Hematopoietic multipotent progenitor cell treated with erythropoietin and hydrocortisone succinate and interleukin-3 and kit ligand, for 4 days (in vitro differentiated cells): ENCODE results near the gene MTR.
A peak's percentile ranks its signal among the peaks of the same experiment; 100 is the strongest.

Experiments
- DNase-seq: peaks from one replicate; pipeline ENCODE4 v3.0.0-alpha.2; 2015

The MTR gene

DNA sequence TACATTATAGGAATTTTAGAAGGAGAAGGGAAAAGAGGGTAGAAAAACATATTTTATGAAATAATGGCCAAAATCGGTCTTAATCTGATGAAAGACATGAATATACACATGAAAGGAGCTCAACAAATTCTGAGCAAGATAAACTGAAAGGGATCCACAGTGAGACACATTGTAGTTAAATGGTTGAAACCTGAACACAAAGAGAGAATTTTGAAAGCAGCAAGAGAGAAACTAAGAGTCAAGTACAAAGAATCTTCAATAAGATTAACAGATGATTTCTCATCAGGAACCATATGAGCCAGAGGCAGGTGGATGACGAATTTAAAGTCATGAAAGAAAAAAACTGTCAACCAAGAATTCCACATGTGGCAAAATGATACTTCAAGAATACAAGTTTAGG is 15.8 kb upstream of the MTR start:
- DNase-seq = no peak

DNA sequence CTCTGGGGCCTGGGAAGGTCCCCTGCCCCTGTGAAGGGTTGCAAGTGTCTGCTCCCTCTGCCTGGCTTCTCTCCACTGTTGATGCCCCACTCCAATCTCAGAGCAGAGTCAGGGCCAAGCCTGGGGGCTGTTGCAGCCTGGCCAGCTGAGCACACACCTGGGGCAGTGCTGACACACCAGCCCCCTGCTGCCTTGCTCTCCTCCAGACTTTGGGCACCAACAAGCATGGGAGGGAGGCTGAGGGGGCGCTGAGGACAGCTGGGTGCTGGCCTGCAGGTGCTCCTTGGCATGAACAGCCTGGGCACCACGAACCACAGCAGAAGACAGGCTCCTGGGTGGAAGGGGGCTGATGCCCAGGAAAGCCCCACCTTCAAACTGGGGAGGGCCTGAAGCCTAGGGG is 9.6 kb upstream of the MTR start:
- DNase-seq = no peak

DNA sequence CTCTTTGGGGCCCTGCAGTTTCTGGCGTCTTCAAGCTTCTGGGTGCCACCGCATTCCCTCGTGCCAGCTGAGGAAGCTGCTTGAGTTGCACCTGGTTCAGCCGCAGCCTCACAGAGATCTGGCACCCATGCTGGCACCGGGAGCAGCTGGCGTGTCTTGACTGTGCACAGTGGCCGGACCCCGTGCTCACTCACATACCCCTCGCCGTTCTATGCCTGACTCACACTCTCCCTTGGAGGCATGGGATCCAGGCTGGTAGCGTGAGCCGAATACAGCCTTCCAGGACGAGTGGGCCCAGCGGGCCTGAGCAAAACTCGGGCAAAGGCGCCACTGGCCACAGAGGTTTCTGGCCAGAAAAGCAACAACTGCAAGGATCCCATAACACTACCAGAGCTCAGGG is 8.6 kb upstream of the MTR start:
- no peak for DNase-seq

DNA sequence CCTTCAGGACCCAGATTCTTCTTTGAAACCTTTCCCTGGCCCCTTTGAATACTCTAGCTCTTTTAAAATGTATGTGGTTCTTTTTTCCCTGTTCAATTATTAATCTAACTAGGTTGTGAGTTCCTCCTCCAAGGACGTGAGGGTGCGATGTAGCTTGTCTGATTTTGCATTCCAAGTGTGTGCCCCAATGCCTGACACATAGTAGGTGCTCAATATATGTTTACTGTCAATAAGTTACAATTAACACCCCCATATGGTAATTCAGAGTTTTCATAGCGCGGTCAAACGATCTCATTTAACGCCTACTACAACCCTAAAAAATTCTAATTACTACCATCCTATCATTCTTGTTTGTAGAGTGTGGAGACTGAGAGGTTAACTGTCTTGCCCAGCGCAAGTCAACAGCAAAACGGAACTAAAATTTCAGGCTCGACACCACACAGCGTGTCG is 482 bp upstream of the MTR start:
- no peak for DNase-seq

DNA sequence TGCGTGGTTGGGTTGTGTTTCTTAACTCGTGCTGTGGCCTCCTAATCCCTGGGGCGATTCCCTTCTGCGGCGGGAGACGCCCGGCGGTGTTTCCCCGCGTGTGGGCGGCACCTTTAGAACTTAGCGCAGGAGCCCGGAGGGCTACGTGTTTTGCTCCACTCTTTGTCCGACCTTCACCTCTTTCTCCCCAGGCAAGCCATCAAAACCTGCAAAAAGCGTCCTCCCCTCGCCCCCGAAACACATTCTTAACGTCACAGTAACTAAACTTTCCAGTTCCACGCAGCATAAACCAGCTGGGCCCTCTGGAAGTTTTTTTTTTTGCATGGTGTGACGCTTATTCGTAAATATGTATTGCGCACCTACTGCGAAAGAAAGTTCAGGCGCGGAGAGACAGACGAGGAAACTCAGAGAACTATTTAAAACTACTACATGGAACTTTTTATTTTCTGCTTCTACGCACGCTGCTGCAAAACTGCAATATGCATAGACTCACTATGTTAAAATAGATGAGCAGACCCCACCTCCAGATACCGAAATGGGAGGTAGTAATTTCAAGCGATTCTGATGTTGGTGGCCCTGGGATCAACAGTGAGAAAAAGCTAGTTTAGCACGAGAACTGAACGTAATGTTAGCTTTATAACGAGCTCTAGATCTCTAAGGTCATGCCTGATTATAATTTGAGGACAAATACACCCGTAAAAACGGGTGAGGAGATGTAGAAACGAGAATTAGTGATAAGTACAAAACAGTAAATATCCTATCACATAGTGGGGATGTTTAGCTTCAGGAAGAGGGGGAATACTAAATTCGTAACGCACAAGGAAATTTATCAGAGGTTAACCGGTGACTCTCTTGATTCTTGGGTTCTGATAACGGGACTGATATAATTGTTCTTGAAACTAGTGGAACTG is 920 bp downstream of the MTR start:
- peak; percentile 58 for DNase-seq

DNA sequence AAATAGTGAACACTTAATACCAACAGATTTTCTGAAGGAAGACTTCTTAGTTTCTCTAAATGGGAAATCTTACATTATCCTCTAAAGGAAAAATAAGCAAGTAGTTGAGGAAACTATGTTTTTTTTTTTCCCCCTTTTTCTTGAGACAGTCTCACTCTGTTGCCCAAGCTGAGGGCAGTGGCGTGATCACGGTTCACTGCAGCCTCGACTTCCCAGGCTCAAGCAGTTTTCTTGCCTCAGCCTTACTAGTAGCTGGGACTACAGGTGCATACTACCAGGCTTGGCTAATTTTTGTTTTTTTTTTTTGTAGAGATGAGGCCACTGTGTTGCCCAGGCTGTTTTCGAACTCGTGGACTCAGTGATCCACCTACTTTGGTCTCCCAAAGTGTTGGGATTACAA is 3.9 kb downstream of the MTR start:
- no peak for DNase-seq

DNA sequence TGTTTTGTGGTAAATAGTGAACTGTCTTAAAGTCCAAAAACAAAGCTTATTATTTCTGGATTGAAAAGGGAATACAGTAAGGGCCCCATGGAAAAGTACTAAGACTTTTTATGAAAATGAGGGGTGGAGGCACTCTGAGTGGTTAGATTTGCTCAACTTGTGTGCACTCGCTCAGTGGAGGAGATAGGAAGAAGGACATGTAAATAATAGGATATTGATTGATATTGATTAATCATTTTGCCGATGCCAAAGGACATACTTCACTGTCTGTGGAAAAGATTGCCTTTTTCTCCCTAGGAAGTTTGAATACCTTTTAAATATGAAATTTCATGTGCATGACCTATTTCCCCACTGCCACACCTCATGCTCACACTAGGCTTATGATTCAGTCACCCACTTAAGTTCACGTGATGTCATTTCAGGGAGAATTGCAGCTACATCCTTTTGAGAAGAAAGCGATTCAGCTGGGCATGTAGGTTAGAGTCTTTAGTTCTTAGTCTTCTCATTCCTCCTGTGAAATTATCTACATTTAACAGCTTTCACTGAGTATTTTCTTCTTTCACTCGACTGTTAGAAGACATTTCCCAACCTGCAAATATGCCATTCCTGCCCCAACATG is 5.0 kb downstream of the MTR start:
- DNase-seq = no peak

DNA sequence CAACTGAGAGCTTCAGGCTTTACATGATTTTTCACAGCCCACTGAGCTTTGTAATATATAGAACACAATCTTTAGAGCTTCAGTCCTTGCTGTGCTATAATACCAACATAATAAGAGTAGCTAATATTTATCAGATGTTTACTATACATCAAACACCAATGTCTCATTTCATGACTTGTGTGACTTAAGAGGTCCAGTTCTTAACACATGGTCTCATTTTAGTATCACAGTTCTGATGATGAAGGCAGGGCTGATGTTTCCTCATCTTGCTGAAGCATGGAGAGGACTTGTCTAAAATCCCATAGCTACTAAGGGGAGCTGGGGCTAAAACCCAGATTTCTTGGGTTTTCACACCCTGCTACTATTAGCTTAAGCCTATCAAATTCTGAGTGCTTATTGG is 5.5 kb downstream of the MTR start:
- no peak for DNase-seq

DNA sequence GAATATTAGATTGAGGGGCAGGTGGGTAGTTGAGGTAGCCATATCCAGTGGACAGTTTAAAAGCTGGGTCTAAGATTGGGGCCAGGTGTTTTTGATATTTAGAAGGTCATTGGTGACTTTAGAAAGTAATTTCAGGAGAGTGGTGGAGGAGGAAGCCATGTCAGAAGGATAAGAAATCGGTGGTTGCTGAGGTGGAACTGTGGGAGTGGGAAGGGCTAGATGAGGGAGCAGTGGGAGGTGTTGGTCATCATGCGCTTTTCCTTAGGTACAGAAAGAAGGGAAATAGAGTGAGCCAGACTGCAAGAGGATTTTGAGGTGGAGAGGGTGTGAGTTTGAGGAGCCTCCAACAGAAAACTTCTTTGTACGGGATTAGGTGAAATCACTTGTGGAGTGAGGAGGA is 7.2 kb downstream of the MTR start:
- no peak for DNase-seq

DNA sequence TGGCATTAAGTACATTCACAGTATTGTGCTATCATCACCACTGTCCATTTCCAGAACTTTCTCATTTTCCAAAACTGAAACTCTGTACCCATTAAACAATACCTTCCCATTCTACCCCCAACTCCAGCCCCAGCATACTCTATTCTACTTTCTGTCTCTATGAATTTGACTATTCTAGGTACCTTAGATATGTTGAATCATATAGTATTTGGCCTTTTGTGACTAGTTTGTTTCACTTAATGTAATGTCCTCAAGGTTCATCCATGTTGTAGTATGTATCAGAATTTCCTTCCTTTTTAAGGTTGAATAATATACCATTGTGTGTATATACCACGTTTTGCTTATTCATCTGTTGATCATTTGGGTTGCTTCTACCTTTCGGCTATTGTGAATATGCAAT is 11.5 kb downstream of the MTR start:
- DNase-seq = no peak

DNA sequence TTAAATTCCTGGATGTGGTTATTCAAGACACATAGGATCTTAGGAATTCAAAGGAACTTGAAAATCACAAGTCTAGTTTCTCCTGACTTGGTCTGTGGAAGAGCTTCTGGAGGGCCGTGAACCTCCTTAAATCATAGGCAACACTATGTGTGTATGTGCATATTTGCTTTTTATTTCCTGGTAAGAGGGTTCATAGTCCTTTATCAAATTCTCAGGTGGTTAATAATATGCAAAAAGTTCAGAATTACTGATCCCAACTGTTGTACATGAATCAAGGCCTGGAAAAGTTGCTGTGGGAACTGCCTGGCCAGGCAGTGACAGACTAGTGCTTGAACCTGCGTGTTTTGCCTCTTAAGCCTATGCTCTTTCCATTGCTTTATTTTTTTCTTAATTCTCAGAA is 12.9 kb downstream of the MTR start:
- no peak for DNase-seq

DNA sequence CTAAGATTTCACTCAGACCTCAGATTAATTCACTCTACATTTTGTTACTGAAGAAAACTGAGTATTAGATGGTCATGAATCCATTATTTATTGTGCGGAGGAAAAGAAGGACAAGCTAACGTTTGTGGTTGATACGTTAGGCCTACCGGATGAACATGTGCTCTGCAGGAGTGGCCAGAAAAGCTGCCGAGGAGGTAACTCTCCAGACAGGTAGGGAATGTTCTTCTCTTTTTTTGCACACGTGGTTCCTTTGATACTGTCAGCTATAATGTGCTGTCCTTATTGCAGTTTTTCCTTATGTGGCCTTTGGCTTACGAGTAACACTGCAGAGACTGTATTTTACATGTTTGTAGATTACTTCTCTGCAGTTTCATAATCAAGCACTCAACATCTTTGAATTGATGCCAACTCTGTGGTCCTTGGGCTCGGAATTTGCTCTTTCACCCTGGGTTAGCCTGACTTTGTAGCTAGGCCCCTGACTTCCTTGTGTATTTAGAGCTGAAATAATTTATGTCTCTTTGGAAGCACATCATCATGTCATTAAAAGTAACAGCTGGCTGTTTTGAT is 13.6 kb downstream of the MTR start:
- DNase-seq = peak; percentile 76

DNA sequence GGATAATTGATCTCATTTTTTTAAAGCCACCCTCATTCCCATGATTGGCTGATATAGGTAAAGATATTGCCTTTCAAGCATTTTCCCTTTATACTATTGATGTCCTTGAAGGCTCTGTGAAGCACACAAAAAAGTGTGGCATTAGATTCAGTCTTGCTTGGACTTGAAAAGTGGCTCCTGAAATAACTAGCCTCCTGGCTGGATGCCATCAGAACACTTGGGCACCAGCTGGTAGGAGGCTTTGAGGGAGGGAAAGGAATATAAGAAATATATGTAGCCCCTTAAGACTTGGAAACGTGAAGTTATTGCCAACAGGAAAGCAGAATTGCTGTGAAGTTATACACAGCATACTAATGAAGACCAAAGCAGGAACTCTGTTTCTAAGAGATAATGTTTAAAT is 14.1 kb downstream of the MTR start:
- peak; percentile 15 for DNase-seq

DNA sequence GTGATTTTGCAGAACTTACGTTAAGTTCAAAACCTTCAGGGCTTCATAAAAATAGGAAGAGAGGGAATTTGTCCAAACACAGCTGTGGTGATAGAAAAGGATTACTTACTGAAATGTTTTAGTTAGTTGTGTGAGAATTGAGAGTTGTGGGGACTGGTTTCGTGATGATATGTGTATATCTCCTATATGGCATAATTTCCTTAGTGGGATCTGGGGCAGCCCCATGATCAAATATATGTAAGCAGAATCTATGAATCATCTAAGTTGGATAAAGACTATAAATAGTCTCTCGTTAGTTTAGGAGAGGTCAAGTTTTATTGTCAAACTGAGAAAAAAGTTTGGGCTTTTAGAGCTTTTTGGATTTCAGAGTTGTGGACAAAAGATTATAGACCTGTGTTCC is 14.9 kb downstream of the MTR start:
- DNase-seq = no peak

DNA sequence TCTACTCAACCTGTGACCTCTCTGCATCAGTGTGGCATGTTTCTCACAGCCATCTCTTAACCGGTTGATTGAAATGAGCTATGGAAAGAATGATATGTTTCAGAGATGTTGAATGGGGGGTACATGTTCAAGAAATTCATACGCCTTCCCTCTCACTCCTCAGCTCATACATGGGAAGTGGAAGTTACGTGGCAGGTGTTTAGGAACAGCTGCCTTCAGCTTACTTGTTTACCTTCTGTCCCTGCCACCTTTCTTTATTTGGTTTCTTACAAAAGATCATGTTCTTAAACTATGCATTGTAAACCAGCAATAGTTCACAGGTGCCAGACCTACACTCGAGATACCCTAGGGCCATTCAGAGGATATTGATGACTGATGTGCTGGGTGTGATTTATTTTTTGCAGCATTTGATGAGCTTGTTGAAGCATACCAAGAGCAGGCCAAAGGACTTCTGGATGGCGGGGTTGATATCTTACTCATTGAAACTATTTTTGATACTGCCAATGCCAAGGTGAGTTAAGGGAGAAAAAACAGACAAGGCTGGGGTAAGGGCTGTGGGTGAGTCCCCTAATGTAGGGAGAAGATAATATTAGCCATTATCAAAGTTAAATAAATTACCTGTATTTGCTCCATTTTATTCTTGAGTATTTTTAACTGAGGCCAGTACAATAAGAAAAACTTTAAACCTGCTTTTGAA is 17.4 kb downstream of the MTR start:
- no peak for DNase-seq

DNA sequence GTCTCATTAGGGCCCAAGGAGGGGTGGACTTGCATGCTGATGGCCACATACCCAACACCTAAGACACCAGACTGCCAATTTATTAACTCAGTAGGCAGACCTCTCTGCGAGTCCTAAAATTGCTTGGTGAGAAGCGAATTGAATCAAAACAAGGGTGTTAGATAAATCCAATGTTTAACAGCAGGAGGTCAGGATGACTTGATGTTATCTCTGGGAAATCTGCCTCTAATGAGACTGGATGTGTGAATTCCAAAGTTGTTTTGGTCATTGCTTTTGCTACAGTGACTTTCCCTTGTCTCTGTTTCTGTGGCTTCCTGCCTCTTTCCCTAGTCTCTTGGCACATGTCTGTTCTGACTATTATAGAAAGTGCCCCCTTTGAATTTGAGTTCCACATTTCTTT is 20.8 kb downstream of the MTR start:
- DNase-seq = no peak

DNA sequence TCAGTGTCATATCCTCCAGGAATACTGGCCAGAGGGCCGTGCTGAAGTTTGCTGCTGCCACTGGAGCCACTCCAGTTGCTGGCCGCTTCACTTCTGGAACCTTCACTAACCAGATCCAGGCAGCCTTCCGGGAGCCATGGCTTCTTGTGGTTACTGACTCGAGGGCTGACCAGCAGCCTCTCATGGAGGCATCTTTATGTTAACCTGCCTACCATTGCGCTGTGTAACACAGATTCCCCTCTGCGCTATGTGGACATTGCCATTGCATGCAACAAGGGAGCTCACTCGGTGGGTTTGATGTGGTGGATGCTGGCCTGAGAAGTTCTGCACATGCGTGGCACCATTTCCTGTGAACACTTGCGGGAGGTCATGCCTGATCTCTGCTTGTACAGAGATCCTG is 24.8 kb downstream of the MTR start:
- no peak for DNase-seq

DNA sequence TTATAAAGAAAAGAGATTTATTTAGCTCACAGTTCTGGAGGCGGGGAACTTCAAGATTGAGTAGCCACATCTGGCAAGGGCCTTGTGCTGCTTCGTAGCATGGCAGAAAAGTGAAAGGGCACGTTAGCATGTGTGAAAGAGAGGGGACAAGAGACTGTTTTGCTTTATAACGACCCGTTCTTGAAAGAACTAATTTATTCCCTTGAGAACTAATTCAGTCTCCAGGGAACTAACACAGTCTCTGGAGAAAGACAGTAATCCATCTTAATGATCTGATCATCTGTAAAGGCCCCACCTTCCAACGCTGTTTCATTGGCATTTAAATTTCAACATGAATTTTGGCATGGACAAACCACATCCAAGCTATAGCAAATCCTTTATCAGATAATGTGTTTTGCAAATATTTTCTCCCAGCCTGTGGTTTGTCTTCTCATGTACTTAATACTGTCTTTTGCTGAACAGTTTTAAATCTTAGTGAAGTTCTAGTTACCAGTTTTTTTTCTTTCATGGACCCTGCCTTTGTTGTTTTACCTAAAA is 26.1 kb downstream of the MTR start:
- DNase-seq = no peak

DNA sequence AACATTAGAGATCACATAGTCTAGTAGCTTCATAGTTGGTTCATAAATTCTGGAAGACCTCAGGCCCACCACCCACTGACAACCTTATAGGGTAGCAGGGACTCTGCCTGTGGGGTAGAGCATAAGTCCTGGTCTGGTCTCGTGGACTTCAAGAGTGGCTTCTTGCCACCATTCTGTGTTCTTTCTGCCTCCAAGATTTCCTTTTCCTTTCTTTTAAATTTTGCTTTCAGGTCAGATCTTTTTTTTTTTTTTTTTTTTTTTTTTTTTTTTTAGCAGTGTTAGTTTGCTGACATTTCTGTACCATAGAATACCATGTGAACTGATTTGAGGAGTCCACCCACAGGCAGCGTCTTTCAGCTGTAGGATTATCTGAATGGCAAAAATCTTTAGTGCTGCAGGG is 28.5 kb downstream of the MTR start:
- DNase-seq = no peak

DNA sequence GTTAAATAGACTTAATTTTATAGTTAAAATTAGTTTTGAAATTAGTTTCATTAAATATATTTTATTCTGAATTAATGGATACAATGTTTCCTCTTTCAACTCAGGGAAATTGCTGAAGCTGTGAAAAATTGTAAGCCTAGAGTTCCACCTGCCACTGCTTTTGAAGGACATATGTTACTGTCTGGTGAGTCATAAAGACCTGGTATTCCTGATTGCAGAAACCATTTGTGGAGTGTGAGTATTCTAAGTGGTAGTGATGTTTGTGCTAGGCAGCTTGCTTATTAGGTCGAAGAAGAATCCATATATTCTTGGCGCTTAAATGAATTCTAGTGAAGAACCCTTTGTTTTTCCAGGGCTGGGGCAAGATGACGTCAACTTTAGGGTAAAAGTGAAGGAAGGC is 34.0 kb downstream of the MTR start:
- DNase-seq = no peak

DNA sequence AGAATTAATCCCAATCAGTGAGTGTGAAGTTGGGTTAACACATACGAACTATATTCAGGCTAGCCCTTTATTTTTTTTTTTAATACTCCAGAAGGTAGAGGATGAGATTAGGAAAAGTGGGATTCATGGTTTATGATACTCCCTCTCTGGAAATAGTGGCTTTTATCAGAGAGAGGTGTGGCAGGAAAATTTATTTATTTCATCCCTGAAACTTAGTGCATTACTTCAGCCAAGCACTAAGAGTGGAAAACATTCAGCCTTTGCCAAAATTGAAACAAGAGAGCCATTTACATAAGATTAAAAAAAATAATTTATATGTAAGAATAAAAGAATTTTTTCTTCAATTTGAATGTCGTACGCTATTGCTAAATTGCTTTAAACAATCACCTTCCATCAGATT is 35.0 kb downstream of the MTR start:
- DNase-seq = no peak

DNA sequence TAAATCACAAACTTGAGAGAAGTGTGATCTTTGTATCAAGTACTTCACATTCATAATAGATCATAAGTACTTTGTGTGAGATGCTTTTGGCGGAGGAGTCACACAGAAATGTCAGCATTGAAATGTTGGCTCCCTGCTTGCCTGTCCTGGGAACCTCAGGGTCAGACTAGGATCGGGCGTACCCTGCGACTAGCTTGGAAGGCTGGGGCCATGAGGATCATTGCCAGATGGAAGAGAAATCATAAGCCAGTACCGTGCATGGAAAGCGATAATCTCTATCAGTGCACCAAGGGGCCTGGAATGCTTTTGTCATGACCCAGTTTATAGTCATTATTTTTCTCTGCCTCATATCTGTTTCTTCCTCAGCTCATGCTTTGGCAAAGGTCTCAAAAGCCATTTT is 35.5 kb downstream of the MTR start:
- no peak for DNase-seq

DNA sequence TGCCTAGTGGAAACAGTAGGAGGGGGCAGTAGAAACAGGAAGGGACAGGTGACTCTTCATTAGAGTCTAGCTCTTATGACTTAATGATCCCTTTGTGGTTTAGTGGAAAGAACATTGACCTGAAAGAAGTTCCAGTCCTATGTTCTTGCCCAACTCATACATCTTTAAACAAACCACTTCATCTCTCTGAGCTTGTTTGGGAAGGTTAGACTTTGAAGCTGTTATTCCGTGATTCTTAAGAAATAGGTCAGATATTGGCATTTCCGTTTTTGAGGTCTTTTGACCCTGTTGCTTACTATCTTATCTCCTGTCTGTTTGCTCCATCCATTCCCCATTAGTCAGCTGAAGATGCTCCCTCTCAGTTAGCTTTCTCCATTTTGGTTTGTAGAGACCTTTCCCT is 38.5 kb downstream of the MTR start:
- DNase-seq = no peak

DNA sequence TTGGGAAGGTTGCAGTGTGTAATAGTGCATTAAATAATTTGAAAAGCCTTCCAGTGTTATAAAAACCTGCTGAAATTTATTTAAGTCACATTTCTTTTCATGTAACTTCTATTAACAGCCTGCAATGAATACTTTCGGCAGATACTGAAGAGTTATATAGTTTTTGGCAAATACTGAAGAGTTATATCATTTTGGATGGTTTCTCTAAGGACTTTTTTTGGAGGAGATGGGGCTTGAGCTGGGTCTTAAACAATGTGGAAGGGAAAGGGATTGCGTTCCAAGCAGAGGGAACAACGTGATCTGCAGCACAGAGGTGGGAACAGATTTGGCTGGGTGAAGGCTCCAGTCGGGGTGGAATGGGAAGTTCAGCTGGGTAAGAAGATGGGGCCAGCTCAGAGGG is 39.8 kb downstream of the MTR start:
- no peak for DNase-seq
